Neural progenitor cell (in vitro differentiated cells): ENCODE measurements around the gene APOBEC3C.

Experiments used
- CTCF ChIP-seq: fragments of 200-600 bp; sonication (generic); IDR thresholded peaks from 2 replicates; pipeline ENCODE4 v1.5.1; 2017; ENCODE audit warnings: antibody characterized with exemption, mild to moderate bottlenecking
- EZH2 ChIP-seq: fragments of 200-600 bp; sonication (generic); IDR thresholded peaks from 2 replicates; pipeline ENCODE4 v1.6.1; 2017; ENCODE audit warnings: antibody characterized with exemption, mild to moderate bottlenecking, moderate library complexity

GRCh38 chr22:38972558-38972957, 41.5 kb upstream of the APOBEC3C start:
- TF ChIP-seq CTCF (no peak), EZH2 (no peak)
